IPS-18c (cell line): ENCODE data around the gene S100P.
"Not testable (repeated sequence)": the region's sequence is repeated elsewhere in the genome, so short reads cannot be mapped to it uniquely, and the experiment has no call there.

Experiments
- H3K4me3 ChIP-seq: 2 replicates; pipeline ENCODE4 v1.7.0; 2013; ENCODE audit warnings: low read depth, mild to moderate bottlenecking, low read length, moderate library complexity; ENCODE audit not compliant: insufficient read depth
- H3K9me3 ChIP-seq: one replicate; pipeline ENCODE4 v1.6.1; 2013; ENCODE audit warnings: mild to moderate bottlenecking, low read length, moderate library complexity; ENCODE audit not compliant: control insufficient read depth, insufficient read depth

Gene S100P

DNA sequence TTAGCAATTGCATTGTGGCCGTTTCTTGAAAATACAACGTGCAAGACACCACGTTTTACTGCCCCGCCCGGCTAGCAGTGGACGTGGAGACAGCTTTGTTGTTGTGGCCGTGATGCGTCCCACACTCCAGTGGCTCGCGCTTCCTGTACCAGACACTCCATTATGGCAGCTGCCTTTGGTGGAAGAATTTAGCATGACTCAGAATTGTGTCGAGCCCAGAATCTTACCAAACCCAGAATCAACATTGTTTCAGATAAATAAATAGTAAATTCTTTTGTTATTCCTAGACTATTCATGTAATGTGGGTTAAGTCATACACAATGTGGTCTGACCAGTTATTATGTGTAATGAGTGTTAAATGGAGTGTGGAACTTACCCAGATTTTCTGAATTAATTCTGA, 25.3 kb upstream of the S100P start:
- H3K9me3 ChIP-seq, result no peaks in the 10 kb centered on the region
- H3K4me3 ChIP-seq, result no peak overlapping the region

- no peak overlapping the region for H3K4me3 ChIP-seq
- no peaks in the 10 kb centered on the region for H3K9me3 ChIP-seq
These were observed 22.0 kb upstream of the S100P start for GRCh38 chr4:6671648-6672047.

DNA sequence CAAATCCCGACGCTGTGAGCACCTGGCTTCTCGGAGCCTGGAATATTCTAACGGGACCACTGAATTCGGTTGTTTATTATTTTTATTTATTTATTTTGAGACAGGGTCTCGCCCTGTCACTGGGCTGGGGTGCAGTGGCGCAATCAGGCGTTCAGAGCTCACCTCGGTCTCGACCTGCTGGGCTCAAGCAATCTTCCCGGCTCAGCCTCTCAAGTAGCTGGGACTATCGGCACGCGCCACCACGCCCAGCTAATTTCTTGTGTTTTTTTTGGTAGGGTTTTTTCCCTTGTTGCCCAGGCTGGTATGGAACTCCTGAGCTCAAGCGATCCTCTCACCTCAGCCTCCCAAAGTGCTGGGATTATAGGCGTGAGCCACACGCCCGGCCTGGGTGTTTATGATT, 21.5 kb upstream of the S100P start:
- Histone ChIP-seq H3K4me3 (no peak overlapping the region), H3K9me3 (no peaks in the 10 kb centered on the region)

- H3K4me3 ChIP-seq, result not testable (repeated sequence)
These were observed 21.0 kb upstream of the S100P start for GRCh38 chr4:6672541-6673190.

GRCh38 chr4:6673191-6673659, 20.5 kb upstream of the S100P start:
- H3K9me3 ChIP-seq, result not testable (repeated sequence)
- H3K4me3 ChIP-seq, result peak overlapping the region; percentile 74

More at GRCh38 chr4:6672541-6673190, 21.0 kb upstream of the S100P start:
- H3K9me3 ChIP-seq, result not testable (repeated sequence)

- Histone ChIP-seq H3K4me3 (peak overlapping the region; percentile 74), H3K9me3 (no peaks in the 10 kb centered on the region)
These were observed 19.8 kb upstream of the S100P start for GRCh38 chr4:6673660-6674499.

DNA sequence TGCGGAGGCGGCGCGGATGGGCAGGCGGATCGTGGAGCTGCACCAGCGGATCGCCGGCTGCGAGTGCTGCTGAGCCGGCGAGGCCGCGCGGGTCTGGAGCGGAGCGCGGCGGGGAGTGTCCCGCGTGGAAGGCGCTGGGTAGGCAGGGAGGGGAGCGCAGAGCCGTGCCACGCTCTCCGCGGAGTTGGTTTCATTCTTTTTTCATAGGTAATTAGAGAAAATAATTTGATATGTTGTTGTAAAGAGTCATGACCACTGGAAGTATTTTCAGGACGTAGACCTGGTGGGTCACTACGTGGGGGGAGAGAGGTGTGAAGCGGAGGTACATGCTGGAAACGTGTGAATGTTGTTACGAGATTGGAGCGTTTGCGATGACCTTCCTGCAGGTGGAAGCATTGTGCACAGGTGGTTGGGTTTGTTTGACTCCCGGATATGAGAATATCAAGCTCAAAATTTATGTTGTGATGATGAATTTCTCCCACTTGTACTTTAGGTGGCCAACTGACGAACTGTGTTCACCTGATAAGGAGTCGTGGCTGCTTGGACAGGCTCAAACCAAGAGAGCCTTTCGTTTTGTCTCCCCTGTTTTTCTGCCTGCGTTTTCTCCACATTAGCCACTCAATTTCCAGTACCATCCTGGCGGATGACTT, 19.1 kb upstream of the S100P start:
- H3K4me3 ChIP-seq, result peak overlapping the region; percentile 74

DNA sequence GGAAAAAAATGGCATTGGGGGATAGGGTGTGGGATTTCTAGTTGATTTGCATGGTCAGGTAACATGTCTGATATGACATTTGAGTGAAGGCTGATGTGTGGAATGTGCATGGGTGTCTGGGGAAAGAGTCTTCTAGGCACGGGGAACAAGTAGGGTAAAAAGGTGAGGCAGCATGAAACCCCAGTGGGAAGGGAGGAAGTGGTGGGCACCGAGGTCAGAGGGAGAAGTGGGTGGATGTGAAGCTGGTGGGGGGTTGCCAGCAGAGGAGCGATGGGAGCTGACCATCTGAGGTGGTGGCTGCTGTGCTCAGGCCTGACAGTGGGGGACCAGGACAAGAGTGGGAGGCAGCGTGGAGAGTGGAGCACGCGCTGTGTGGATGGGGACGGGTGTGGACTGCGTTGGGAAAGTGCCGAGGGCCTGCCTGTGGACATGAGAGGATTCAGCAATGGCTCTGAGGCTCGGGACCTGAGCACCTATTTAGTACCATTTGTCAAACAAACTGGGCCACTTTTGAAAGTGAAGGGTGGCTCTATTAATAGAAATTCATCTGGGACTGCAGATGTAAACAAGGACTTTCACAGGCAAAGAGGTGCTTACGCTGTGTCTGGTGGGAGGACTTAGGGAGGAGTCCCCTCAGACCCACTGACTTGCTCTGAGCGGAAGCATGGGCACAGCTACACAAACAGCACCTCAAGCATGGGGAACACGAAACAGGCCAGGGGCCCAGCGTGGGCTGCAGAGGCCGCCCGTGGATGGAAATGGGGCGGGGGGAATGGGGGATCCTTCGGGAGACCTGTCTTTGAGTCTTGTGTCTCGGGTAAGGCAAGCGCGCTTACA, 16.7 kb upstream of the S100P start:
- Histone ChIP-seq H3K9me3 (no peaks in the 10 kb centered on the region), H3K4me3 (no peak overlapping the region)

More for the DNA sequence above, 19.1 kb upstream of the S100P start:
- no peaks in the 10 kb centered on the region for H3K9me3 ChIP-seq

DNA sequence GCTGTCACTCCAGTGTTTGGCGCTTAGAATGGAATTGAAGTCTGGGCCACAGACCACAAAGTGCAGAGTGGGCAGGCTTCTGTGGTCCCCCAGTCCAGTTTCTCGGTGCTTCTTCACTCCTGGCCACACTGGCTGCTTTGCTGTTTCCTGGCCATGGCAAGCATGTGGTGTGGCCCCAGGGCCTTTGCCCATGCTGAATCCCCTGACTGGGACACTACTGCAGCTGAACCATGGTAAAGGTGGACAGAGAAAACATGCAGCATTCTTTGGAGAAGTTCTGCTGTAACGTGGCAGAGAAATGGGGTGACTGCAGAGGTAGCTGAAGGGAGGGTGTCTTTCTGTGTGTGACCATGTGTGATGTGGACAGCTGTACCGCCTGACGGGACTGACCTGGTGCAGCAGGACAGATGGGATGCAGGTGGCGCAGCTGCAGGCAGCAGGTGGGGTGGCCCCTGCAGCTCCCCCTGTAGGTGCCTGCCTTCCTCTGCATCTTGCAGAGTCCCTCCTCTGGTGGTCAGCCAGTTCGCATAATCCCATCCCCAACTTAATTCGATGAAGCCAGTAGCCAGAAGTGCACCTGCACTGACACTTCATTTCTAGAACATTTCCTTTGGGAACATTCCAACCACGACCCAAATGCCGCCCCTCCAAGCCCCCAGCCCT, 13.2 kb upstream of the S100P start:
- Histone ChIP-seq H3K4me3 (no peak overlapping the region), H3K9me3 (no peaks in the 10 kb centered on the region)

DNA sequence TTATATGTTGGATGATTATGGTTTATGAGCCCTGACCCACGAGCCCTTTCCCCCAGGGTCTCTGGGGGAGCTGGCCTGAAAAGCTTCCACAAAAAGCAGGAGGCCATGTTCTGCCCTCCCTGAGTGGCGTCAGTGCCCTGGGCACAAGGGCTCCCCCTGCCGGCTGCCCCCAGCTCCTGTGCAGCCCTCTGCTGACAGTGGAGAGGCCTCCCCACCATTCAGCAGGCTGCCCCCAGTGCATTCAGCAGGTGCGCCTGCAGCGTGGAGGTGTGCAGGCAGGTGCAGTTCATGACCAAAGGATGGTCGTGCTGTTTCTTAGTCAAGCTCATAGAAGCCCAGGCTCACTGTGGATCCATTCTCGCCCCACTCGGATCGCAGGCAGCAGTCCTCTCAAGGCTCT, 12.5 kb upstream of the S100P start:
- Histone ChIP-seq H3K4me3 (no peak overlapping the region), H3K9me3 (no peaks in the 10 kb centered on the region)

- Histone ChIP-seq H3K4me3 (no peak overlapping the region), H3K9me3 (no peaks in the 10 kb centered on the region)
These were observed 10.7 kb upstream of the S100P start for GRCh38 chr4:6682862-6683590.

DNA sequence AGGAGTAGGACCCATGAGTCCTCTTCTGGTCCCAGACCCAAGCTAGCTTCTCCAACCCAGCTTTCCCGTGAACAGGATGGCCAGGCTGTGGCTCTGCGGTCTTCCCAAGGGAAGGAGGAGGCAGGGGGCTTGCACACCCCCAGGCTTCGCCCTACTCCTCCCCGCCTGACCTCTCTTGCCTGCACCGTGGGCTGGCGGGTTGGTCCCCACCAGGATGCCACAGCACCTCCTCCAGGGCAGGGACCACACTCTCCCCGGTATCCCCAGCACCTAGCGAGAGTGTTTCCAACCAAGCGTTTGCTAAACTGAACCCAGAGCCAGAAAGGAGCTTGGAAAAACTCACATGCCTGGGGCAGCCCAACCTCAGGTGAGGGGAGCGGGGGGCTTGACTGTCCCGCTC, 9.0 kb upstream of the S100P start:
- no peaks in the 10 kb centered on the region for H3K9me3 ChIP-seq
- H3K4me3 ChIP-seq, result no peak overlapping the region

DNA sequence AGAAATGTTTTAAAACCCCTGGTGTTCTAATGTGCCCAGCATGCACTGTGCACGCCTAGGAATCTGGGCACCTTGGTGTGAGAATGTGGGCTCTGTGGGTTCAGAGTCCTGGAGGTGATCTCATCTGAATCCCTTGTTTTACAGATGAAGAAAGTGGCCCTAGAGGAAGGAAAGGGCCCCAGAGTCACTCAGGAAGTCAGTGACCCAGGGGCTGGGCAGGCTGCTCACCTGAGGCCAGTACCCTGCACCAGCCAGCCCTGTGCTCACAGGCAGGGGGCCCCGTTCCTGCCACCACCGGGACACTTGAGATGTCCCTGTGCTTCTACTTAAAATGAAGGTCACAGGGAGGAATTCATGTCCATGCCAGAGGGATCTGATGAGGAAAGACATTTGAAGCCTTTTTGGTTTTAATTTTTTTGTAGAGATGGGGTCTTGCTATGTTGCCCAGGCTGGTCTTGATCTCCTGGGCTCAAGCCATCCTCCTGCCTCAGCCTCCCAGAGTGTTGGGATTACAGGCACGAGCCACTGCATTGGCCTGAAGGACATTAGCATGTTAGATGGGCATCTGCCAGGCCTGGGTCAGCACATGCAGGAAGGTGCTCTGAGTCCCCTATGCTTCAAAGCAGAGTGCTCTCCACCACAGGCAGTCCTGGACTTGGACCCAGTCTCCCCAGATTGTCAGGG, 7.4 kb upstream of the S100P start:
- Histone ChIP-seq H3K9me3 (no peaks in the 10 kb centered on the region), H3K4me3 (no peak overlapping the region)

- Histone ChIP-seq H3K9me3 (no peaks in the 10 kb centered on the region), H3K4me3 (no peak overlapping the region)
These were observed 5.5 kb upstream of the S100P start for GRCh38 chr4:6687947-6688878.
